GM06990 (cell line): ENCODE measurements around the gene KLK12.

Experiments used
- DNase-seq: peaks from one replicate; pipeline ENCODE4 v3.0.0-alpha.2; 2011; ENCODE audit not compliant: insufficient read length; ENCODE audit errors: extremely low read depth
- H3K27me3 ChIP-seq: replicated peaks from 2 replicates; pipeline ENCODE4 v1.6.0; 2011; ENCODE audit warnings: low read length; ENCODE audit not compliant: control insufficient read depth, insufficient read depth
- H3K36me3 ChIP-seq: 2 replicates; pipeline ENCODE4 v1.5.1; 2011; ENCODE audit warnings: low read length; ENCODE audit not compliant: control insufficient read depth, insufficient read depth
- H3K4me3 ChIP-seq: replicated peaks from 2 replicates; pipeline ENCODE4 v1.5.1; 2011; ENCODE audit warnings: low read depth, mild to moderate bottlenecking, control low read depth, low read length
- TF ChIP-seq, protein P1 (sequence below): IDR thresholded peaks from 2 replicates; pipeline ENCODE4 v1.5.1; 2011; ENCODE audit warnings: low read length, control low read depth, mild to moderate bottlenecking, inconsistent platforms; ENCODE audit not compliant: insufficient read depth, poor library complexity, severe bottlenecking

KLK12 gene

GRCh38 chr19:51063664-51064063 is 28.9 kb upstream of the KLK12 start:
- no peak for DNase-seq
- H3K4me3 ChIP-seq: no peak overlapping the region
- H3K36me3 ChIP-seq: no peaks in the 10 kb centered on the region
- TF ChIP-seq, protein P1, sequence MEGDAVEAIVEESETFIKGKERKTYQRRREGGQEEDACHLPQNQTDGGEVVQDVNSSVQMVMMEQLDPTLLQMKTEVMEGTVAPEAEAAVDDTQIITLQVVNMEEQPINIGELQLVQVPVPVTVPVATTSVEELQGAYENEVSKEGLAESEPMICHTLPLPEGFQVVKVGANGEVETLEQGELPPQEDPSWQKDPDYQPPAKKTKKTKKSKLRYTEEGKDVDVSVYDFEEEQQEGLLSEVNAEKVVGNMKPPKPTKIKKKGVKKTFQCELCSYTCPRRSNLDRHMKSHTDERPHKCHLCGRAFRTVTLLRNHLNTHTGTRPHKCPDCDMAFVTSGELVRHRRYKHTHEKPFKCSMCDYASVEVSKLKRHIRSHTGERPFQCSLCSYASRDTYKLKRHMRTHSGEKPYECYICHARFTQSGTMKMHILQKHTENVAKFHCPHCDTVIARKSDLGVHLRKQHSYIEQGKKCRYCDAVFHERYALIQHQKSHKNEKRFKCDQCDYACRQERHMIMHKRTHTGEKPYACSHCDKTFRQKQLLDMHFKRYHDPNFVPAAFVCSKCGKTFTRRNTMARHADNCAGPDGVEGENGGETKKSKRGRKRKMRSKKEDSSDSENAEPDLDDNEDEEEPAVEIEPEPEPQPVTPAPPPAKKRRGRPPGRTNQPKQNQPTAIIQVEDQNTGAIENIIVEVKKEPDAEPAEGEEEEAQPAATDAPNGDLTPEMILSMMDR: no peak
- H3K27me3 ChIP-seq: no peaks in the 10 kb centered on the region; the same call in 1 of the 2 replicates

GRCh38 chr19:51060973-51061372 is 26.2 kb upstream of the KLK12 start:
- TF ChIP-seq, protein P1: no peak
- Histone ChIP-seq H3K36me3 (no peaks in the 10 kb centered on the region), H3K27me3 (no peaks in the 10 kb centered on the region; the same call in 1 of the 2 replicates), H3K4me3 (no peak overlapping the region)
- DNase-seq: no peak

- H3K36me3 ChIP-seq: no peaks in the 10 kb centered on the region
- H3K4me3 ChIP-seq: no peak overlapping the region
- no peaks in the 10 kb centered on the region; the same call in 1 of the 2 replicates for H3K27me3 ChIP-seq
- DNase-seq: no peak
- TF ChIP-seq, protein P1: no peak
Observed at GRCh38 chr19:51060336-51060735, 25.5 kb upstream of the KLK12 start.

- DNase-seq: no peak
- Histone ChIP-seq H3K36me3 (no peaks in the 10 kb centered on the region), H3K27me3 (no peaks in the 10 kb centered on the region; the same call in 1 of the 2 replicates), H3K4me3 (no peak overlapping the region)
- TF ChIP-seq, protein P1: no peak
Observed at GRCh38 chr19:51059715-51060114, 24.9 kb upstream of the KLK12 start.

DNA sequence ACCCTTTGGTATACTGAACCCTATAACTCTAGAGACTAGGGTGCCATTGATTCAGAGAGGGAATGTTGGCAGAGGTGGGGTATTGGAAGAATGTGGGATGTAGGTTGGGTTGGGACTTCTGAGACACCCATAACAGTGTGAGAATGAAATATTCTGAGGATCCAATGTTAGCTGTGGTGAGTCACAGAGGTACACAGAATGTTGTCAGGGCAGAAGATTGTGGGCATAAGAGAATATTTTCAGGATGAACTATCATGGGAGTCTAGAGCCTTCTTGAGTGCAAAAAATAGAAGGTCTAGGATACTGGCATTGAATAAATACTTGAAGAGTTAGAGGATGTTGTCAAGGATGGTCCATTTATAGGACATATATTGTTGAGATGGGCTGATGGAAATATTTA is 21.1 kb upstream of the KLK12 start:
- Histone ChIP-seq H3K4me3 (no peak overlapping the region), H3K36me3 (no peaks in the 10 kb centered on the region), H3K27me3 (no peaks in the 10 kb centered on the region; the same call in 1 of the 2 replicates)
- TF ChIP-seq, protein P1: no peak
- DNase-seq: no peak

DNA sequence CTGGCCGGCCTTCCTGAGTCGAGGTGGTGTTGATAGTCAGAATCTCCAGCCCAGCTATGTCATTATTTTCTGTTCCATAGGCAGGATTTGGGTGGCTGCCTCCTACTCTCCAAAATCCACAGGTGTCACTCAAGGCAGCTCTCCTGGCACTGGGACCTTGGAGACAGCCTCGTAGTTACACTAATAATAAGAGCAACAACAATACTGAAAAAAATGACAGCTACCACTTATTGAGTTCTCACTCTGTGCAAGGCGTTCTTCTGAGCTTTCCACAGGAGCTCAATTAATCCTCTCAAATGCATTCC is 12.2 kb upstream of the KLK12 start:
- DNase-seq: no peak
- TF ChIP-seq, protein P1: no peak

More for the DNA sequence above, 12.2 kb upstream of the KLK12 start:
- H3K36me3 ChIP-seq: no peaks in the 10 kb centered on the region
- no peak overlapping the region for H3K4me3 ChIP-seq
- no peaks in the 10 kb centered on the region for H3K27me3 ChIP-seq
